Measurements from ENCODE around the gene ALKBH1.

The ALKBH1 gene

GRCh38 chr14:77691259-77691658 lies 16.6 kb downstream of the ALKBH1 start:
- TF ChIP-seq CTCF (IDR thresholded peaks at IDR 0.05; ENCODE audit: insufficient read depth, low read length, poor library complexity, severe bottlenecking): no peak
- TF ChIP-seq EZH2phosphoT487 (conservative IDR thresholded peaks at IDR 0.05; ENCODE audit: low read length): no peak
- Histone ChIP-seq H3K9me3 (ENCODE audit: insufficient read depth, low read length) (no peaks in the 10 kb centered on the region), H4K20me1 (ENCODE audit: low read depth, low read length) (no peaks in the 10 kb centered on the region), H3F3A (ENCODE audit: insufficient read depth) (no peaks in the 10 kb centered on the region), H3K4me2 (ENCODE audit: low read depth, low read length, poor library complexity, severe bottlenecking) (no peak overlapping the region), H3K36me3 (ENCODE audit: low read length) (peaks cover 10% of the 10 kb centered on the region; the same call in 1 of the 2 replicates), H3K27me3 (ENCODE audit: low read length) (no peaks in the 10 kb centered on the region), H3K79me2 (ENCODE audit: insufficient read depth, low read length) (no peaks in the 10 kb centered on the region), H3K9ac (ENCODE audit: low read length) (no peak overlapping the region), H3K27ac (ENCODE audit: low read depth, low read length) (no peak overlapping the region), H2AFZ (ENCODE audit: low read depth, low read length, severe bottlenecking) (no peak overlapping the region), H3K9me2 (replicated peaks; ENCODE audit: insufficient read depth, low read length) (no peaks in the 10 kb centered on the region), H3K4me3 (ENCODE audit: insufficient read depth, low read length, poor library complexity, severe bottlenecking) (no peak overlapping the region)

GRCh38 chr14:77682158-77682553 lies 25.7 kb downstream of the ALKBH1 start:
- no peaks in the 10 kb centered on the region for H3F3A ChIP-seq (ENCODE audit: insufficient read depth)
- H3K4me3 ChIP-seq (ENCODE audit: insufficient read depth, low read length, poor library complexity, severe bottlenecking): no peak overlapping the region
- no peaks in the 10 kb centered on the region for H3K9me2 ChIP-seq (replicated peaks; ENCODE audit: insufficient read depth, low read length)
- H2AFZ ChIP-seq (ENCODE audit: low read depth, low read length, severe bottlenecking): no peak overlapping the region
- H3K79me2 ChIP-seq (ENCODE audit: insufficient read depth, low read length): no peaks in the 10 kb centered on the region
- H3K9ac ChIP-seq (ENCODE audit: low read length): no peak overlapping the region
- no peaks in the 10 kb centered on the region for H3K9me3 ChIP-seq (ENCODE audit: insufficient read depth, low read length)
- H4K20me1 ChIP-seq (ENCODE audit: low read depth, low read length): no peaks in the 10 kb centered on the region
- no peak overlapping the region for H3K4me2 ChIP-seq (ENCODE audit: low read depth, low read length, poor library complexity, severe bottlenecking)
- no peaks in the 10 kb centered on the region for H3K36me3 ChIP-seq (ENCODE audit: low read length)
- no peaks in the 10 kb centered on the region for H3K27me3 ChIP-seq (ENCODE audit: low read length)
- H3K27ac ChIP-seq (ENCODE audit: low read depth, low read length): no peak overlapping the region
- no peak for TF ChIP-seq EZH2phosphoT487 (conservative IDR thresholded peaks at IDR 0.05; ENCODE audit: low read length)
- no peak for TF ChIP-seq CTCF (IDR thresholded peaks at IDR 0.05; ENCODE audit: insufficient read depth, low read length, poor library complexity, severe bottlenecking)

GRCh38 chr14:77681196-77682157 lies 26.3 kb downstream of the ALKBH1 start:
- H3K4me2 ChIP-seq (ENCODE audit: low read depth, low read length, poor library complexity, severe bottlenecking): no peak overlapping the region
- no peaks in the 10 kb centered on the region for H3K27me3 ChIP-seq (ENCODE audit: low read length)
- no peak overlapping the region for H3K27ac ChIP-seq (ENCODE audit: low read depth, low read length)

More at GRCh38 chr14:77681196-77682157, 26.3 kb downstream of the ALKBH1 start:
- Histone ChIP-seq H3K9me2 (replicated peaks; ENCODE audit: insufficient read depth, low read length) (no peaks in the 10 kb centered on the region), H3K36me3 (ENCODE audit: low read length) (no peaks in the 10 kb centered on the region), H3K79me2 (ENCODE audit: insufficient read depth, low read length) (no peaks in the 10 kb centered on the region), H3K9me3 (ENCODE audit: insufficient read depth, low read length) (no peaks in the 10 kb centered on the region), H3K4me3 (ENCODE audit: insufficient read depth, low read length, poor library complexity, severe bottlenecking) (no peak overlapping the region), H4K20me1 (ENCODE audit: low read depth, low read length) (no peaks in the 10 kb centered on the region), H2AFZ (ENCODE audit: low read depth, low read length, severe bottlenecking) (no peak overlapping the region), H3K9ac (ENCODE audit: low read length) (no peak overlapping the region), H3F3A (ENCODE audit: insufficient read depth) (no peaks in the 10 kb centered on the region)
- TF ChIP-seq EZH2phosphoT487 (conservative IDR thresholded peaks at IDR 0.05; ENCODE audit: low read length) (no peak), CTCF (IDR thresholded peaks at IDR 0.05; ENCODE audit: insufficient read depth, low read length, poor library complexity, severe bottlenecking) (no peak)

Data from SU-DHL-6 (cell line).